HepG2 (cell line): ENCODE results near the gene RIPK1. TPM values are rescaled to one million over a fixed set of nuclear protein-coding genes. Genes with fewer than 3 reads are reported as not detected.

Experiments
- EP300 ChIP-seq, 3 experiments: sonication (generic) in 1 of 3; formaldehyde crosslinking in 1 of 3; IDR thresholded peaks; 2 replicates each; pipeline versions ENCODE4 v1.5.1 to v1.6.1; 2011 to 2020; ENCODE audit warnings: low read depth in 2 of 3, low read length in 2 of 3, borderline replicate concordance in 1 of 3, improper control_type of control experiment in 1 of 3, mild to moderate bottlenecking in 1 of 3, missing genetic modification reagents in 1 of 3, moderate library complexity in 1 of 3
- GLI4 ChIP-seq: sonication (generic); formaldehyde crosslinking; IDR thresholded peaks from 2 replicates; pipeline ENCODE4 v1.5.1; 2020; ENCODE audit warnings: missing genetic modification reagents, mild to moderate bottlenecking, moderate library complexity, borderline replicate concordance
- HDAC2 ChIP-seq: sonication (generic); formaldehyde crosslinking; IDR thresholded peaks from 2 replicates; pipeline ENCODE4 v1.4.0; 2020; ENCODE audit warnings: missing genetic modification reagents
- HOXD1 ChIP-seq: sonication (generic); formaldehyde crosslinking; IDR thresholded peaks from 2 replicates; pipeline ENCODE4 v1.5.0; 2020; ENCODE audit warnings: missing genetic modification reagents
- JARID2 ChIP-seq: sonication (generic); formaldehyde crosslinking; IDR thresholded peaks from 2 replicates; pipeline ENCODE4 v1.8.1; 2023; ENCODE audit warnings: missing genetic modification reagents, inconsistent platforms; ENCODE audit not compliant: insufficient replicate concordance
- JUN ChIP-seq: sonication (generic); formaldehyde crosslinking; IDR thresholded peaks from 2 replicates; pipeline ENCODE4 v1.4.0; 2020; ENCODE audit warnings: mild to moderate bottlenecking, missing genetic modification reagents
- KLF6 ChIP-seq: IDR thresholded peaks from 2 replicates; pipeline ENCODE4 v1.8.0; 2016; ENCODE audit warnings: missing biosample characterization, missing genetic modification reagents
- MBNL3 ChIP-seq: fragments of 250-450 bp; sonication (Bioruptor Pico); conservative IDR thresholded peaks from 2 replicates; pipeline ENCODE4 v1.8.0; 2022; ENCODE audit warnings: mild to moderate bottlenecking, inconsistent platforms
- MED8 ChIP-seq: sonication (generic); formaldehyde crosslinking; IDR thresholded peaks from 2 replicates; pipeline ENCODE4 v1.8.1; 2023; ENCODE audit warnings: mild to moderate bottlenecking, missing genetic modification reagents; ENCODE audit not compliant: insufficient replicate concordance
- MTA3 ChIP-seq: sonication (generic); formaldehyde crosslinking; IDR thresholded peaks from 2 replicates; pipeline ENCODE4 v1.4.0; 2020; ENCODE audit warnings: missing genetic modification reagents
- NCOA5 ChIP-seq: sonication (generic); formaldehyde crosslinking; IDR thresholded peaks from 2 replicates; pipeline ENCODE4 v1.4.0; 2020; ENCODE audit warnings: missing genetic modification reagents
- NR2F1 ChIP-seq, 2 experiments: fragments of 450-650 bp in 1 of 2; formaldehyde crosslinking in 1 of 2; IDR thresholded peaks; 2 replicates each; pipeline versions ENCODE4 v1.5.0 to v1.6.1; 2016 to 2020; ENCODE audit warnings: mild to moderate bottlenecking in 1 of 2, missing compliant biosample characterization in 1 of 2, missing genetic modification reagents in 1 of 2, moderate library complexity in 1 of 2
- RORA ChIP-seq: sonication (generic); formaldehyde crosslinking; IDR thresholded peaks from 2 replicates; pipeline ENCODE4 v1.5.0; 2020; ENCODE audit warnings: mild to moderate bottlenecking, missing genetic modification reagents, moderate library complexity
- SMYD3 ChIP-seq: sonication (generic); formaldehyde crosslinking; IDR thresholded peaks from 2 replicates; pipeline ENCODE4 v1.8.1; 2023; ENCODE audit warnings: mild to moderate bottlenecking, missing genetic modification reagents
- WIZ ChIP-seq: sonication (generic); formaldehyde crosslinking; IDR thresholded peaks from 2 replicates; pipeline ENCODE4 v1.5.1; 2020; ENCODE audit warnings: mild to moderate bottlenecking, missing genetic modification reagents
- ZBTB1 ChIP-seq: sonication (generic); formaldehyde crosslinking; IDR thresholded peaks from 2 replicates; pipeline ENCODE4 v1.4.0; 2020; ENCODE audit warnings: missing genetic modification reagents, borderline replicate concordance
- ZFX ChIP-seq: sonication (generic); formaldehyde crosslinking; IDR thresholded peaks from 2 replicates; pipeline ENCODE4 v1.4.0; 2020; ENCODE audit warnings: mild to moderate bottlenecking, low read depth, missing genetic modification reagents, moderate library complexity
- ZFY ChIP-seq: sonication (generic); formaldehyde crosslinking; IDR thresholded peaks from 2 replicates; pipeline ENCODE4 v1.4.0; 2020; ENCODE audit warnings: missing genetic modification reagents
- ZNF317 ChIP-seq: sonication (generic); formaldehyde crosslinking; IDR thresholded peaks from 2 replicates; pipeline ENCODE4 v1.5.0; 2020; ENCODE audit warnings: mild to moderate bottlenecking, missing genetic modification reagents
- ZNF335 ChIP-seq: sonication (generic); formaldehyde crosslinking; IDR thresholded peaks from 2 replicates; pipeline ENCODE4 v1.4.0; 2020; ENCODE audit warnings: missing genetic modification reagents
- ZNF383 ChIP-seq: sonication (generic); formaldehyde crosslinking; IDR thresholded peaks from 2 replicates; pipeline ENCODE4 v1.4.0; 2020; ENCODE audit warnings: missing genetic modification reagents, mild to moderate bottlenecking, borderline replicate concordance
- ZNF496 ChIP-seq: sonication (generic); formaldehyde crosslinking; IDR thresholded peaks from 2 replicates; pipeline ENCODE4 v1.8.1; 2023; ENCODE audit warnings: mild to moderate bottlenecking, moderate library complexity, missing genetic modification reagents; ENCODE audit not compliant: insufficient replicate concordance
- ZNF558 ChIP-seq: sonication (generic); formaldehyde crosslinking; IDR thresholded peaks from 2 replicates; pipeline ENCODE4 v1.9.0; 2022; ENCODE audit warnings: mild to moderate bottlenecking, missing genetic modification reagents, borderline replicate concordance
- ZNF672 ChIP-seq: sonication (generic); formaldehyde crosslinking; IDR thresholded peaks from 2 replicates; pipeline ENCODE4 v1.8.1; 2022; ENCODE audit warnings: missing genetic modification reagents
- ZNF782 ChIP-seq: sonication (generic); formaldehyde crosslinking; IDR thresholded peaks from 2 replicates; pipeline ENCODE4 v1.4.0; 2020; ENCODE audit warnings: missing genetic modification reagents, mild to moderate bottlenecking, borderline replicate concordance
- polyA plus RNA-seq, 8 experiments: library from polyadenylated mRNA; depleted of rRNA in 3 of 8; stranded (reverse) in 7 of 8; unstranded in 1 of 8; fragments of >200 nt; fragmentation: Illumina TruSeq in 4 of 8; extraction: Trizol in 4 of 8; gene quantifications; 2 replicates each; pipeline versions ENCODE4 v1.2.1 to v1.2.3, GENCODE V29; 2011 to 2016; ENCODE audit warnings: low read depth in 4 of 8, missing spikeins in 1 of 8, mixed read lengths in 1 of 8; ENCODE audit not compliant: insufficient read depth in 1 of 8
- total RNA-seq, 5 experiments: library from RNA; depleted of rRNA; stranded (reverse); fragments of >200 nt; fragmentation: Illumina TruSeq; extraction: Trizol; gene quantifications; 2 replicates each; pipeline ENCODE4 v1.2.3, GENCODE V29; 2016; ENCODE audit warnings: low read depth in 1 of 5
- TF ChIP-seq, protein P1 (sequence below): sonication (generic); formaldehyde crosslinking; conservative IDR thresholded peaks from 2 replicates; pipeline ENCODE4 v1.4.0; 2020; ENCODE audit warnings: missing genetic modification reagents
- TF ChIP-seq, protein P2 (sequence below): sonication (generic); formaldehyde crosslinking; IDR thresholded peaks from 2 replicates; pipeline ENCODE4 v1.5.1; 2020; ENCODE audit warnings: missing genetic modification reagents, mild to moderate bottlenecking, borderline replicate concordance

RIPK1 gene
- total and polyA plus RNA-seq, 2 of the 13 experiments (the other 11 are each of a cell fraction or from before 2014, with no cell fraction given): 9.0 to 10.3 TPM

DNA sequence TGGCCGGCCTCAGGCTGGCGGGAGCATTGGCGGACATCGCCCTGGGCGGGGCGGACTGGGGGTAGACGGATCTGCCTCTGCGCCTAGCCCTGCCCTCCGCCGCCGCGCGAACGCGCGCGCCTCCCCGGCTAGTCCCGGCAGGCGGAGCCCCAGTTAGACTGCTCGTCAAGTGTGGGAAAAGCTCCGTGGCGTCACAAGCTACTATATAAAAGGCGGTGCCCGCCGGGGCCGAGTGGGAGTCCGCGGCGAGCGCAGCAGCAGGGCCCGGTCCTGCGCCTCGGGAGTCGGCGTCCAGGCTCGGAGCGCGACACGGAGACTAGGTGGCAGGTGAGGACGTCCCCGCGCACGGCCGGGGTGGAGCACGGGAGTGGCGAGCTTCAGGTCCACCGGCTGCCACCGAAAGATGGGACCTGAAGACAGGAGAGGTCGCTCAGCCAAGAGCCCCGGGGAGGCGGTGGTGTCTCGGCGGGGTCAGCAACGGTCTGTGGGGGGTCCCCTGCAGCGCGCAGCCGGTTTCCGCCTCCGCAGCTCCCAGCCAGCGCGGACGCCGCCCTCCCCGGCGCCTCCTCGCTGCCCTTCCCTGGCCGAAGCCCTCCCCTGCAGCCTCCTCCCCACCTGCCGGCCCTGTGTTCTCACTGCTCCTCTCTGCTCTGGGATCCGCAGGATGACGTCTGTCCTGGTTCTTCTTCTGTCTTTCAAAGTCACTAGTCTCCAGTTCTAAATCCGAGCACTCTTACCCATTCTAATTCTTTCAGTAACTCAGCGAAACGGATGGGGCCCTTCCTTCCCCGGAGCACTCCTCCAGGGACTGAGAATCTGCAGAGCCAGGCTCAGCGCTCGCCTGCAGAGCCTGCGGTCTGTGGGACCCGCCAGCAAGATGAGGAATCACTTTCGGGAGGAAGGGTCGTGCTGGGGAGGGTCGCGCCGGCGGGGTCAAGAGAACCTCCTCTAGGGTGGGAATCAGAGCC is 4.3 kb upstream of the RIPK1 start (continued):
- TF ChIP-seq ZNF558 (CRISPR knock-in tag): no peak; the same call in 1 of the 2 replicates
- TF ChIP-seq SMYD3: peak; percentile 62
- no peak for TF ChIP-seq ZNF496 (CRISPR knock-in tag)
- TF ChIP-seq, protein P1, sequence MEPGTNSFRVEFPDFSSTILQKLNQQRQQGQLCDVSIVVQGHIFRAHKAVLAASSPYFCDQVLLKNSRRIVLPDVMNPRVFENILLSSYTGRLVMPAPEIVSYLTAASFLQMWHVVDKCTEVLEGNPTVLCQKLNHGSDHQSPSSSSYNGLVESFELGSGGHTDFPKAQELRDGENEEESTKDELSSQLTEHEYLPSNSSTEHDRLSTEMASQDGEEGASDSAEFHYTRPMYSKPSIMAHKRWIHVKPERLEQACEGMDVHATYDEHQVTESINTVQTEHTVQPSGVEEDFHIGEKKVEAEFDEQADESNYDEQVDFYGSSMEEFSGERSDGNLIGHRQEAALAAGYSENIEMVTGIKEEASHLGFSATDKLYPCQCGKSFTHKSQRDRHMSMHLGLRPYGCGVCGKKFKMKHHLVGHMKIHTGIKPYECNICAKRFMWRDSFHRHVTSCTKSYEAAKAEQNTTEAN (CRISPR knock-in tag): 0 out of 2 replicates have a peak, but pooled peaks have one; percentile 33
- TF ChIP-seq MTA3 (CRISPR knock-in tag): no peak
- TF ChIP-seq ZNF335 (CRISPR knock-in tag): no peak
- TF ChIP-seq JUN: 0 out of 2 replicates have a peak, but pooled peaks have one; percentile 44
- TF ChIP-seq HOXD1: 0 out of 2 replicates have a peak, but pooled peaks have one; percentile 31
- TF ChIP-seq WIZ (CRISPR knock-in tag): no peak
- no peak for TF ChIP-seq JARID2 (CRISPR knock-in tag)
- TF ChIP-seq NR2F1 (CRISPR knock-in tag; IDR thresholded peaks at IDR 0.05): no peak
- peak; percentile 87 for TF ChIP-seq ZFX
- peak; percentile 49 for TF ChIP-seq HDAC2 (CRISPR knock-in tag)
- peak; percentile 78 for TF ChIP-seq KLF6 (CRISPR knock-in tag)
- no peak for TF ChIP-seq RORA (CRISPR knock-in tag)
- TF ChIP-seq EP300 (IDR thresholded peaks at IDR 0.05; ENCODE audit: low read depth in 2 of 2, low read length in 2 of 2): no peak
- TF ChIP-seq EP300 (CRISPR knock-in tag; IDR thresholded peaks at IDR 0.05; ENCODE audit: borderline replicate concordance): no peak
- peak; percentile 94 for TF ChIP-seq ZNF782 (CRISPR knock-in tag)
- TF ChIP-seq NCOA5 (CRISPR knock-in tag): no peak
- TF ChIP-seq ZBTB1 (CRISPR knock-in tag): no peak
- peak; percentile 80 for TF ChIP-seq ZFY (CRISPR knock-in tag)
- peak; percentile 78; the same call in 1 of the 2 replicates for TF ChIP-seq GLI4 (CRISPR knock-in tag)
- TF ChIP-seq MBNL3 (CRISPR knock-in tag): 0 out of 2 replicates have a peak, but pooled peaks have one; percentile 28
- TF ChIP-seq, protein P2, sequence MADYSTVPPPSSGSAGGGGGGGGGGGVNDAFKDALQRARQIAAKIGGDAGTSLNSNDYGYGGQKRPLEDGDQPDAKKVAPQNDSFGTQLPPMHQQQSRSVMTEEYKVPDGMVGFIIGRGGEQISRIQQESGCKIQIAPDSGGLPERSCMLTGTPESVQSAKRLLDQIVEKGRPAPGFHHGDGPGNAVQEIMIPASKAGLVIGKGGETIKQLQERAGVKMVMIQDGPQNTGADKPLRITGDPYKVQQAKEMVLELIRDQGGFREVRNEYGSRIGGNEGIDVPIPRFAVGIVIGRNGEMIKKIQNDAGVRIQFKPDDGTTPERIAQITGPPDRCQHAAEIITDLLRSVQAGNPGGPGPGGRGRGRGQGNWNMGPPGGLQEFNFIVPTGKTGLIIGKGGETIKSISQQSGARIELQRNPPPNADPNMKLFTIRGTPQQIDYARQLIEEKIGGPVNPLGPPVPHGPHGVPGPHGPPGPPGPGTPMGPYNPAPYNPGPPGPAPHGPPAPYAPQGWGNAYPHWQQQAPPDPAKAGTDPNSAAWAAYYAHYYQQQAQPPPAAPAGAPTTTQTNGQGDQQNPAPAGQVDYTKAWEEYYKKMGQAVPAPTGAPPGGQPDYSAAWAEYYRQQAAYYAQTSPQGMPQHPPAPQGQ (CRISPR knock-in tag): no peak
- TF ChIP-seq ZNF672 (CRISPR knock-in tag): no peak
- no peak; the same call in 1 of the 2 replicates for TF ChIP-seq ZNF383 (CRISPR knock-in tag)
- TF ChIP-seq MED8 (CRISPR knock-in tag): peak; percentile 59
- 0 out of 2 replicates have a peak, but pooled peaks have one; percentile 34 for TF ChIP-seq ZNF317
